ENCODE measurements around the gene NOP53. TPM values are rescaled to one million over a fixed set of nuclear protein-coding genes. Genes with fewer than 3 reads are reported as not detected.
A peak's percentile ranks its signal among the peaks of the same experiment; 100 is the strongest.
"Not testable (repeated sequence)": the region's sequence is repeated elsewhere in the genome, so short reads cannot be mapped to it uniquely, and the experiment has no call there.

NOP53 gene
- total and polyA plus RNA-seq, 2 of the 13 experiments (the other 11 are each of a cell fraction or from before 2014, with no cell fraction given), result 53.9 to 141 TPM

DNA sequence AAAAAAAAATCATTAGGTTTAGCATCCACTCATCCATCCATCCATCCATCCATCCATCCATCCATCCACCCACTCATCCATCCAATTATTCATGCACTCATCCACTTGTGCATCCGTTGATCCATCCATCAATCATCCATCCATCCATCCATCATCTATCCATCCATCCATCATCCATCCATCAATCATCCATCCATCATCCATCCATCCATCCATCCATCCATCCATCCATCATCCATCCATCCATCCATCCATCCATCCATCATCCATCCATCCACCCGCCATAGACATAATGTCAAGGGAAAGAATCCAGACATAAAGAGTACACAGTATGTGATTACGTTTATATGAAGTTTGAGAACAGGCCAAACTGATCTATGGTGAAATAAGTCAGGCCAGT lies 24.2 kb downstream of the NOP53 start:
- TF ChIP-seq ZNF724P (CRISPR knock-in tag; IDR thresholded peaks at IDR 0.05; ENCODE audit: borderline replicate concordance), result no peak
- no peak for TF ChIP-seq RBFOX2 (IDR thresholded peaks at IDR 0.05; ENCODE audit: low read depth, low read length)
- intact Hi-C loops (cut with micrococcal nuclease; ENCODE audit: unreplicated experiment), result no loop called here
- POLR2A ChIA-PET, result no interaction called here
- BruUV-seq (replicated peaks), result no TSS peak
- Histone ChIP-seq H3K27me3 (ENCODE audit: control insufficient read depth in 1 of 2, insufficient read depth in 2 of 2, low read length in 2 of 2) (no peaks in the 10 kb centered on the region), H3K4me1 (ENCODE audit: insufficient read depth, low read length) (peaks cover 39% of the 10 kb centered on the region), H3K79me2 (ENCODE audit: insufficient read depth, low read length) (no peaks in the 10 kb centered on the region), H3K4me2 (ENCODE audit: low read depth, low read length) (no peak overlapping the region), H3K27ac (ENCODE audit: extremely low read length, insufficient read depth, low read length) (no peak overlapping the region), H2AFZ (ENCODE audit: low read length) (no peak overlapping the region), H3K36me3 (replicated peaks in 1 of 2; ENCODE audit: control insufficient read depth in 1 of 2, insufficient read depth in 2 of 2, low read length in 2 of 2) (no peaks in the 10 kb centered on the region), H4K20me1 (ENCODE audit: insufficient read depth, low read length) (no peaks in the 10 kb centered on the region), H3K4me3 (replicated peaks in 1 of 3; ENCODE audit: insufficient read depth in 1 of 3, low read depth in 2 of 3, low read length in 3 of 3) (no peak overlapping the region), H3K9ac (ENCODE audit: insufficient read depth, low read depth, low read length) (no peak overlapping the region), H3K9me3 (ENCODE audit: low read length) (no peaks in the 10 kb centered on the region)
- FAIRE-seq, result no peak
- in situ Hi-C loops (cut with HindIII; ENCODE audit: extremely low pct_ligation_motif_present, low pct_unique_long_range_greater_than_20kb), result no loop called here
- no peak for ATAC-seq
- DNase-seq (ENCODE audit: low spot score), result no peak
- WGBS (ENCODE audit: low lambda C conversion rate), result 68% methylated on average over 3 of the region's 3 CpGs
- CTCF ChIA-PET (ENCODE audit: low intra/inter-chr PET ratio, low total read pairs), result no interaction called here

DNA sequence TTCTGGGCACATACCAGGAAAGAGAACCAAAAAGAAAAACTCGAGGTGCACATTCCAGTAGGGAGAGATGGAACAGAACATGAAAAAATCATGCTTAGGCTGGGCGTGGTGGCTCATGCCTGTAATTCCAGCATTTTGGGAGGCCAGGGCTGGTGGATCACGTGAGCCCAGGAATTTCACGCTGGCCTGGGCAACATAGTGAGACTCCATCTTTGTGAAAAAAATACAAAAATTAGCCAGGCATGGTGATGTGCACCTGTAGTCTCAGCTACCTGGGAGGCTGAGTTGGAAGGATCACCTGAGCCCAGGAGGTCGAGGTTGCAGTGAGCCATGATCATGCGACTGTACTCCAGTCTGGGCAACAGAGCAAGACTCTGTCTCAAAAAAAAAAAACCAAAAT lies 25.9 kb downstream of the NOP53 start:
- BruUV-seq (replicated peaks); H2AFZ ChIP-seq (ENCODE audit: low read length); DNase-seq (ENCODE audit: low spot score); H3K4me2 ChIP-seq (ENCODE audit: low read depth, low read length); H3K27me3 ChIP-seq (ENCODE audit: control insufficient read depth in 1 of 2, insufficient read depth in 2 of 2, low read length in 2 of 2); H3K36me3 ChIP-seq (replicated peaks in 1 of 2; ENCODE audit: control insufficient read depth in 1 of 2, insufficient read depth in 2 of 2, low read length in 2 of 2); ATAC-seq; intact Hi-C loops (cut with micrococcal nuclease; ENCODE audit: unreplicated experiment); H3K9ac ChIP-seq (ENCODE audit: insufficient read depth, low read depth, low read length); POLR2A ChIA-PET; H3K79me2 ChIP-seq (ENCODE audit: insufficient read depth, low read length); H3K9me3 ChIP-seq (ENCODE audit: low read length); FAIRE-seq; in situ Hi-C loops (cut with HindIII; ENCODE audit: extremely low pct_ligation_motif_present, low pct_unique_long_range_greater_than_20kb); H3K4me3 ChIP-seq (replicated peaks in 1 of 3; ENCODE audit: insufficient read depth in 1 of 3, low read depth in 2 of 3, low read length in 3 of 3); H3K27ac ChIP-seq (ENCODE audit: extremely low read length, insufficient read depth, low read length); H4K20me1 ChIP-seq (ENCODE audit: insufficient read depth, low read length): not testable (repeated sequence)
- 56% methylated on average over 6 of the region's 6 CpGs for WGBS (ENCODE audit: low lambda C conversion rate)
- CTCF ChIA-PET (ENCODE audit: low intra/inter-chr PET ratio, low total read pairs), result interaction anchor here (0.6 kb wide), 1 partner anchor 92 kb away, joined by 3 read pairs; no protein-coding TSS in a partner anchor
- peaks cover 30% of the 10 kb centered on the region for H3K4me1 ChIP-seq (ENCODE audit: insufficient read depth, low read length)
- peak; percentile 57 for TF ChIP-seq ZNF121 (CRISPR knock-in tag; IDR thresholded peaks at IDR 0.05)
